ENCODE measurements around the gene SLC25A12.
"Not testable (repeated sequence)": the region's sequence is repeated elsewhere in the genome, so short reads cannot be mapped to it uniquely, and the experiment has no call there.

Gene SLC25A12

GRCh38 chr2:171788316-171788993, 105.6 kb downstream of the SLC25A12 start:
- DNase-seq, result no peak

- no peak for DNase-seq
These were observed 106.5 kb downstream of the SLC25A12 start for GRCh38 chr2:171787333-171788072.

GRCh38 chr2:171785450-171785849, 108.6 kb downstream of the SLC25A12 start:
- no peak for DNase-seq

GRCh38 chr2:171778515-171778914, 115.5 kb downstream of the SLC25A12 start:
- no peak for DNase-seq

DNA sequence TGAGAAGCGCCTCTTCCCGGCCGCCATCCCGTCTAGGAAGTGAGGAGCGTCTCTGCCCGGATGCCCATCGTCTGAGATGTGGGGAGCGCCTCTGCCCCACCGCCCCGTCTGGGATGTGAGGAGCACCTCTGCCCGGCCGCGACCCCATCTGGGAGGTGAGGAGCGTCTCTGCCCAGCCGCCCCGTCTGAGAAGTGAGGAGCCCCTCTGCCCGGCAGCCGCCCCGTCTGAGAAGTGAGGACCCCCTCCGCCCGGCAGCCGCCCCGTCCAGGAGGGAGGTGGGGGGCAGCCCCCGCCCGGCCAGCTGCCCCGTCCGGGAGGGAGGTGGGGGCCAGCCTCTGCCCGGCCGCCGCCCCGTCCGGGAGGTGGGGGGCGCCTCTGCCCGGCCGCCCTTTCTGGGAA, 119.5 kb downstream of the SLC25A12 start:
- not testable (repeated sequence) for DNase-seq

GRCh38 chr2:171772373-171772772, 121.7 kb downstream of the SLC25A12 start:
- DNase-seq, result no peak

- DNase-seq, result no peak
These were observed 122.6 kb downstream of the SLC25A12 start for GRCh38 chr2:171771463-171771862.

DNA sequence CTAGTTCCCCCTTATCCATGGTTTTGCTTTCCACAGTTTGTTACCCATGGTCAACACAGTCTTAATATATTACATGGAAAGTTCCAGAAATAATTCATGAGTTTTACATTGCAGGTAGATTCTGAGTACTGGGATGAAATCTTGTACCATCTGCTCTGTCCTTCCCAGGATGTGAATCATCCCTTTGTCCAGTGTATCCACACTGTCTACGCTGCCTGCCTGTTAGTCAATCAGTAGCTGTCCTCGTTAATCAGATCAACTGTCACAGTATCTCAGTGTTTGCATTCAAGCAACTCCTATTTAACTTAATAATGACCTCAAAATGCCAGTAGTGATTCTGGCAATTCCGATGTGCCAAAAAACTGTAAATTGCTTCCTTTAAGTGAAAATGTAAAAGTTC, 130.4 kb downstream of the SLC25A12 start:
- DNase-seq, result no peak

GRCh38 chr2:171762879-171763573, 131.0 kb downstream of the SLC25A12 start:
- DNase-seq, result no peak

GRCh38 chr2:171761176-171761575, 132.9 kb downstream of the SLC25A12 start:
- DNase-seq, result not testable (repeated sequence)

- DNase-seq, result not testable (repeated sequence)
These were observed 135.3 kb downstream of the SLC25A12 start for GRCh38 chr2:171758762-171759161.

DNA sequence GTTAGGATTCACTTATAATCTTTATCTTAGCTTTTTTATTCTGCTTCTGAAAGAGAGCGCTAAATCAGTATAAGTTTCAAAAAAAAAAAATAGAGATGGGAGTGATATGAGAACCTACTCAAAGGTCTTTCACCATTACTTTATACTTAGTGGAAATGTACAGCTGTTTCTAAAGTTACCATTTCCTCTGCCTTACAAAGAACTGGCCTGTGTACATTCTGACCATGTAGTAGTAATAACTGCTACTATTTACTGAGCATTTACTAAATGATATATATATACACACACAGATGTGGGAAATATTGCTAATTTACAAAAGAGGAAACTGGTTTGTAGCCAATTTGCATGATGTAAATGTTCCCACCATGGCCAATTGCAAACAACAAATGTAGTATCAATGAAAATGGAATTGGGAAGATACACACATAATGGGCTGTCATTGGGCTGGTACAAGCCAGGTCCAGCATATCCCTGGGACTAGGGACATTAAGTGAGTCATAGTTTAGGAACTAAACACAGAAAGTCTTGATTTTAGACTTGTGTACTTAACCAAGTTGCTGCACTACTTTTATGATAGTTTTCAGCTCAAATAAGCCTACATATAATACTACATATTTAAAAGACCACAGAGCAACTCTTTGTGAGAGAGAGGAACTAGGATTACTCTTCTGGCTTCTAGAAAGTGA, 139.6 kb downstream of the SLC25A12 start:
- no peak for DNase-seq

GRCh38 chr2:171747371-171747770, 146.7 kb downstream of the SLC25A12 start:
- no peak for DNase-seq

- DNase-seq, result no peak
These were observed 148.2 kb downstream of the SLC25A12 start for GRCh38 chr2:171745806-171746205.

DNA sequence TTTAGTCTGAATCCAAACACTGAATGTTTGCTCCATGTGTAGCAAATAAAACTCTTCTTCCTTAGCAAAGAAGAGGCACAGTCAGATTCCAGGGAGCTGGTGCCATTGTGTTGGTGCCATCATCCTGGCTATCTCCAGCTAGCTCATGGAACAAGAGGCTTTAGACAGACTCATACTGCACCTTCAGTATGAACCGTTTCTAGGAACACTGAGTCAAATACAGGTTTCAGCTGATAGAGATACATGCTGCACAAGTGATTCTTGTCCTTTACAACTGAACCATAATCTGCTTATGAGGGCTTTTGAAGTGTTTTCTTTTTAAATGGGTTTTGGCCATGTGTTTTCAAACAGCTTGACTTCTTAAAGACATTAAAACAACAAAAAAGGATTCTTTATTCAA, 148.9 kb downstream of the SLC25A12 start:
- DNase-seq, result no peak

- no peak for DNase-seq
These were observed 151.3 kb downstream of the SLC25A12 start for GRCh38 chr2:171742760-171743159.

DNA sequence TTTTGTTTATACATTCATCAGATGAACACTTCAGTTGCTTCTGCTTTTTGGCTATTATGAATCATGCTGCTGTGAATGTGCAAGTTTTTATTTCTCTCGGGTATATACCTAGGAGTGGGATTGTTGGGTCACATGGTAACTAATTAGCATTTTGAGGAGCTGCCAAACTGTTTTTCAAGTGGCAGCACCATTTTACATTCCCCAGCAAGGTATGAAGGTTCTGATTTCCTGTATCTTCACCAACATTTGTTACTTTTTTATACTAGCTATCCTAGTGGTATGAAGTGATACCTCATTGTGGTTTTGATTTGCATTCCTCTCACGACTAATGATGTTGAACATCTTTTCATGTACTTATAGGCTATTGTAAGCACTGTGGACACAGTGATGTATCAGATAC, 152.9 kb downstream of the SLC25A12 start:
- DNase-seq, result no peak

GRCh38 chr2:171735991-171736710, 157.9 kb downstream of the SLC25A12 start:
- no peak for DNase-seq
